ENCODE data around the gene KIF3C.

DNA sequence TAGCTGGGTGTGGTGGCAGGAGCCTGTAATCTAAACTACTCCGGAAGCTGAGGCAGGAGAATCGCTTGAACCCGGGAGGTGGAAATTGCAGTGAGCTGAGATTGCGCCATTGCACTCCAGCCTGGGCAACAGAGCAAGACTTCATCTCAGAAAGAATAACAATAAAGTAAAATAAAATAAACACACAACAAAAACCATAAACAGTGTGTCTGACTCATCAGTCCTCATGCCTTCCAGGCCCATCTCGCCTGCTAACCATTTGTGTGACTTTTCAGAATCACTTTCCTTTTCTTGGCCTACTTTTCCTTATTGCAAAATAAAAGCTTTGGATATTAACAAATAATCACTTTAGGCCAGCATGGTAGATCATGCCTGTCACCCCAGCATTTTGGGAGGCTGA, 62.0 kb downstream of the KIF3C start:
- TF ChIP-seq EZH2 (IDR thresholded peaks at IDR 0.05; ENCODE audit: borderline replicate concordance, low read length) = no peak
- TF ChIP-seq, protein P1, sequence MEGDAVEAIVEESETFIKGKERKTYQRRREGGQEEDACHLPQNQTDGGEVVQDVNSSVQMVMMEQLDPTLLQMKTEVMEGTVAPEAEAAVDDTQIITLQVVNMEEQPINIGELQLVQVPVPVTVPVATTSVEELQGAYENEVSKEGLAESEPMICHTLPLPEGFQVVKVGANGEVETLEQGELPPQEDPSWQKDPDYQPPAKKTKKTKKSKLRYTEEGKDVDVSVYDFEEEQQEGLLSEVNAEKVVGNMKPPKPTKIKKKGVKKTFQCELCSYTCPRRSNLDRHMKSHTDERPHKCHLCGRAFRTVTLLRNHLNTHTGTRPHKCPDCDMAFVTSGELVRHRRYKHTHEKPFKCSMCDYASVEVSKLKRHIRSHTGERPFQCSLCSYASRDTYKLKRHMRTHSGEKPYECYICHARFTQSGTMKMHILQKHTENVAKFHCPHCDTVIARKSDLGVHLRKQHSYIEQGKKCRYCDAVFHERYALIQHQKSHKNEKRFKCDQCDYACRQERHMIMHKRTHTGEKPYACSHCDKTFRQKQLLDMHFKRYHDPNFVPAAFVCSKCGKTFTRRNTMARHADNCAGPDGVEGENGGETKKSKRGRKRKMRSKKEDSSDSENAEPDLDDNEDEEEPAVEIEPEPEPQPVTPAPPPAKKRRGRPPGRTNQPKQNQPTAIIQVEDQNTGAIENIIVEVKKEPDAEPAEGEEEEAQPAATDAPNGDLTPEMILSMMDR (conservative IDR thresholded peaks at IDR 0.05 in 1 of 2, IDR thresholded peaks at IDR 0.05 in 1 of 2; ENCODE audit: extremely low read depth in 1 of 2, insufficient read depth in 1 of 2, low read depth in 1 of 2, low read length in 2 of 2) = no peak
